NCI-H460 (cell line): ENCODE measurements around the gene ERF. TPM values are rescaled to one million over a fixed set of nuclear protein-coding genes. Genes with fewer than 3 reads are reported as not detected.

Experiments
- DNase-seq: peaks from one replicate; pipeline ENCODE4 v3.0.0-alpha.2; 2016; ENCODE audit warnings: low read depth; ENCODE audit errors: extremely low read depth
- polyA plus RNA-seq: library from polyadenylated mRNA; depleted of rRNA; stranded (reverse); fragments of >200 nt; gene quantifications from 2 replicates; pipeline ENCODE4 v1.2.3, GENCODE V29; 2014; cell fraction: nucleus; rRNA removed
- total RNA-seq: library from RNA; depleted of rRNA; stranded (reverse); fragments of >200 nt; shearing (Covaris generic); gene quantifications from 2 replicates; pipeline ENCODE4 v1.2.3, GENCODE V29; 2014; rRNA removed

ERF gene
- 16.1 and 17.1 TPM in 2 replicates for total RNA-seq
- 66.5 and 87.5 TPM in 2 replicates for polyA plus RNA-seq

DNA sequence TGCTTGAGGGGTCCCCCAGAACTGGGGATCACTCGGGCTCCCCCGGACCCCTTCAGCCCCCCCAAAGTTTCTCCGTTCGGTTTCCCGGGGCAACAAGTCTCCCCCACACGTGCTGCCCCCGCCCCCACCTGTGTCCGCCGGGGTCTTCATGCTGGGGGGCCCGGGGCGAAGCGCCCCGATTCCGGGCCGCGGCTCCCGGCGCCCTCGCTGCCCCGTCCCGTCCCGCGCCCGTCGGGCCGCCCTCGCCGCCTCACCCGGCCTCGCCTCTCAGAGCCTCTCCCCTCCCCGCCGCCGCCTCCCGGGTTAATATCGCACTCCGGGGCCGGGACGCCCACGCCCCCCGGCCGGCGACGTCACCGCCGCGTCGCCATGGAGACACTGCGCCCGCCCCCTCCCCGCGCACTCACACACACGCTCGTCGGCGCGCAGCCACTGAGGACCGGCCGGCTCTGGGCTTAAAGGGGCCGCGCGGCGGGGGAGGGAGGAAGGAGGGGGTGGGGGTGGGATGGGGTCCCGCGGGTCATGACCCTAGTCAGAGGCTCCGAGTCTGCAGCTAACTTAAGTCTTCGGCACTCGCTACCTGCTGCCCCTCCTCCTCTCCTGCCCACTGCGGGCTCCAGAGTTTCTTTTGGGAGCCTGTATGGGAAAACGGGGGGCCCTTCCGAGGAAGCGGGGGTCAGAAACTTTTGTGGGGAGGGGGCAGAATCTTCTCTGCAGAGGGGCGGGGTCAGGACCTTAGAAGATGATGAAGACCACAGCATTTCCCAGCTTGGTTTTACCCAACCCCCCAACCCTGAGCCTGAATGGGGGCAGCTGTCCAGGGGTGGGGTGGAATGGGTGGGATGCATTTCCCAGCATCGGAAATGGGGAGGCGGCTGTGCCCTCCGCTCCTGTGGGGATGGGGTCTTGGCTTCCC, at the start of gene ERF:
Gene ERF, minus strand, starts transcription at position 279 of the 916 bp plus-strand sequence. Its CDS starts 129 bp downstream, at position 150.
- peak; percentile 83 for DNase-seq

DNA sequence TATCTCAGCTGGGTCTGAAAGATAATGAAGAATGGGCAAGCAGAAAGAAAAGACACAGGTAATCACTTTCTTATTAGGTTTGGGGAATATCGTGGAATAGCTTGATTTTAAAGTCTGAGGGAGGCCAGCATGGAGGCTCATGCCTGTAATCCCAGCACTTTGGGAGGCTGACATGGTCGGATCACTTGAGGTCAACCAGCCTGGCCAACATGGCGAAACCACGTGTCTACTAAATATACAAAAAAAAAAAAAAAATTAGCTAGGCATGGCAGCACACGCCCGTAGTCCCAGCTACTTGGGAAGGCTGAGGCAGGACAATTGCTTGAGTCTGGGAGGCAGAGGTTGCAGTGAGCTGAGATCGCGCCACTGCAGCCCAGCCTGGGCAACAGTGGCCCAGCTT, 48.9 kb upstream of the ERF start:
- DNase-seq: no peak

DNA sequence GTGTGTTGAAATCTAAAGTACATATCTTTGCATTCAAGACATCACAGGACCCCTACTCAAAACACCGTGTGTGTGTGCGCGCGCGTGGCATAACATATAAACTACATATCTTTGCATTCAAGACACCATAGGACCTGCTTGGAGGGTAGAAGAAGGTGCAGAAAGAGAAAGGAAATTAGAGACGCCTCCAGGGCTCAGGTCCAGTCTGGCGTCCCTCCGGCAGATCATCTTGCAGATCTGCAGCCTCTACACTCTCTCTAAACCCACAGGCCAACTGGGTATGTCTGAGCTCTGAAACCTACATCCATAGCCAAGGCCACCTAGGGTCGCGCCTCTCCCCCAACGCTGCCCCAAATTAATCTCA, 48.2 kb upstream of the ERF start:
- DNase-seq: no peak

- DNase-seq: no peak
These were observed 46.8 kb upstream of the ERF start, which contains the start of gene PRR19 for GRCh38 chr19:42301646-42302203. TSS of gene PRR19 (plus strand) at chr19:42302132. CDS start at chr19:42309585, 7,453 bp downstream.

- no peak for DNase-seq
These were observed 42.1 kb upstream of the ERF start for GRCh38 chr19:42297039-42297438.

DNA sequence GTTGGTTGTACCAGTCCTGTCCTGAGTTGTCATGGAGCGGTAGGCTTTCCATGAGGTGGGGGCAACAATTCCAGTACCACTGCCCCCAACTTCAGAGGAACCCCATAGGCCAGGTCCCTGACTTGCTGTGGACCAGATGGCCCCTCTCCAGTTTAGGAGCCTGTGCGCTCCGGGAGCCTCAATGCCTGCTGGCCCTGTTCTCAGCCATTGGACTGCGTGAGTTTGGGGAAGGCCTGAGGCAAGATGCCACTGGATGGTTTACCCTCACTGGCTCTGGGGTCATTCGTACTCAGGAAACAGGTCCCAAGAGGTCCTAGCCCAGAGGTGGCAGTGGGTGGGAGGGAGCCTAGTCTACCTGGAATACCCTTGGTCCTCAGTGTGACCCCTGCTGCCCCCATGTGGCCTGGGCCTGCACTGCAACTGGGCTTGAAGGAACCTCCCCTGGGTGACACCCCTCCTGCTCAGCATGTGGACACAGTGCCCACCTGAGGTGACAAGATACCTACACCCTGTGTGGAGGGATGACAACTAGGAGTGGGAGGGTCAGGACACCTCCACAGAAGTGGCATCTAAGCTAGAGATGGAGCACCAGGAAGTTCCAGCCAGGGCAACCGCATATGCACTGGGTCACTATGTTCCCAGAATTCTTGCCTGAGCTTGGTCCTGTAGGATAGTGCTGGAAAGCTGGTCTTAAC, 41.0 kb upstream of the ERF start:
- DNase-seq: peak; percentile 56

DNA sequence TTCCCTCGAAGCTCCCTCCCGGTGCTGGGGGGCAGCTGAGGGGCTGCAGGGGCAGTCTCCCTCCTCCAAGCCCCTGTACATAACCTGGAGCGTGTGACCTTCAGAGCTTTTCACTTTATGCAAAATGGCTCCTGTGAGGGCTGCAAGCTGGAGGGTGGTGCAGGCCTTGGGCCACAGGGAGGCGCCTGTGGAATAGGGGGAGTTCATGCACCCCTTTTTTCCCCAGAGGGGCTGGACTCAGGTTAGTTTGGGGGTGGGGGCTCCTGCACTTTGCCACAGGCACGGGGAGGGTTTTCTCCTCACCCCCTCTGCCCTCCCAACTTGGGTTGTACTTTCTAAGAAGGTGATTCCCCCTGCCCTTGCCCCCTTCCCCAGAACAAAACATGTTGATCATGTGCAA, 40.4 kb upstream of the ERF start:
- no peak for DNase-seq

- no peak for DNase-seq
These were observed 39.7 kb upstream of the ERF start for GRCh38 chr19:42294471-42295137.

DNA sequence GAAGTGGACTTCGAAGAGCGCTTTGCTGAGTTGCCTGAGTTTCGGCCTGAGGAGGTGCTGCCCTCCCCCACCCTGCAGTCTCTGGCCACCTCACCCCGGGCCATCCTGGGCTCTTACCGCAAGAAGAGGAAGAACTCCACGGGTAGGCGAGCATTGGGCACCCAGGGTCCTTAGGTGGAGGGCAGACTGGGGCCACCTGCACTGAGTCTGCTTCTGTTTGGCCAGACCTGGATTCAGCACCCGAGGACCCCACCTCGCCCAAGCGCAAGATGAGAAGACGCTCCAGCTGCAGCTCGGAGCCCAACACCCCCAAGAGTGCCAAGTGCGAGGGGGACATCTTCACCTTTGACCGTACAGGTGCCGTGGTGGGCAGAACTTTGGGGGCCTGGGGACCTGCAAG, 39.0 kb upstream of the ERF start:
- DNase-seq: no peak

DNA sequence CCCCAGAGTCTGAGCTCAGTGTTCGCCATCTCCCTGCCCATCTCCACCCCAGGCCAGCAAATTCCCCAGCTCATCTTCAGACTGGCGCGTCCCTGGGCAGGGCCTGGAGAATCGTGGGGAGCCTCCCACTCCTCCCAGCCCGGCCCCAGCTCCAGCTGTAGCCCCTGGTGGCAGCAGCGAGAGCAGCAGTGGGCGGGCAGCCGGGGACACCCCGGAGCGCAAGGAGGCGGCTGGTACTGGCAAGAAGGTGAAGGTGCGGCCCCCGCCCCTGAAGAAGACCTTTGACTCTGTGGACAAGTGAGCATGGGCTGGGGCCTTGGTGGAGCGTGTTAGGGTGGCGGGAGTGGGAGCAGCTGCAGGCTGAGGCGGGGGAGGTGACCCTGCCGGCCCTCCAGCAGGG, 38.6 kb upstream of the ERF start:
- no peak for DNase-seq

GRCh38 chr19:42292963-42293362, 38.0 kb upstream of the ERF start:
- DNase-seq: no peak

- DNase-seq: no peak
These were observed 37.4 kb upstream of the ERF start for GRCh38 chr19:42292042-42292960.

GRCh38 chr19:42291435-42291810, 36.5 kb upstream of the ERF start:
- no peak for DNase-seq

DNA sequence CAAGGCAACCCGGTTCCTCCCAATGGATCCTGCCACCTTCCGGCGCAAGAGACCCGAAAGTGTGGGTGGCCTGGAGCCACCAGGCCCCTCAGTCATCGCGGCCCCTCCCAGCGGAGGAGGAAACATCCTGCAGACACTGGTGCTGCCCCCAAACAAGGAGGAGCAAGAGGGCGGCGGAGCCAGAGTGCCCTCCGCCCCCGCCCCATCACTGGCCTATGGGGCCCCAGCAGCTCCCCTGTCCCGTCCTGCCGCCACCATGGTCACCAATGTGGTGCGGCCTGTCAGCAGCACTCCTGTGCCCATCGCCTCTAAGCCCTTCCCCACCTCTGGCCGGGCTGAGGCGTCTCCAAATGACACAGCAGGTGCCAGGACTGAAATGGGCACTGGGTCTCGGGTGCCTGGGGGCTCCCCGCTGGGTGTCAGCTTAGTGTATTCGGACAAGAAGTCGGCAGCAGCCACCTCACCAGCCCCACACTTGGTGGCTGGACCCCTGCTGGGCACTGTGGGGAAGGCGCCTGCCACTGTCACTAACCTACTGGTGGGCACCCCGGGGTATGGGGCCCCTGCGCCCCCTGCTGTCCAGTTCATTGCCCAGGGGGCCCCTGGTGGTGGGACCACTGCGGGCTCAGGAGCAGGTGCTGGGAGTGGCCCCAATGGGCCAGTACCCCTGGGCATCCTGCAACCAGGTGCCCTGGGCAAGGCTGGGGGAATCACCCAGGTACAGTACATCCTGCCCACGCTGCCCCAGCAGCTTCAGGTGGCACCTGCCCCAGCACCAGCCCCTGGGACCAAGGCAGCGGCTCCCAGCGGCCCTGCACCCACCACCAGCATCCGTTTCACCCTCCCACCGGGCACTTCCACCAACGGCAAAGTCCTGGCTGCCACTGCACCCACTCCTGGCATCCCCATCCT, 35.9 kb upstream of the ERF start:
- no peak for DNase-seq

DNA sequence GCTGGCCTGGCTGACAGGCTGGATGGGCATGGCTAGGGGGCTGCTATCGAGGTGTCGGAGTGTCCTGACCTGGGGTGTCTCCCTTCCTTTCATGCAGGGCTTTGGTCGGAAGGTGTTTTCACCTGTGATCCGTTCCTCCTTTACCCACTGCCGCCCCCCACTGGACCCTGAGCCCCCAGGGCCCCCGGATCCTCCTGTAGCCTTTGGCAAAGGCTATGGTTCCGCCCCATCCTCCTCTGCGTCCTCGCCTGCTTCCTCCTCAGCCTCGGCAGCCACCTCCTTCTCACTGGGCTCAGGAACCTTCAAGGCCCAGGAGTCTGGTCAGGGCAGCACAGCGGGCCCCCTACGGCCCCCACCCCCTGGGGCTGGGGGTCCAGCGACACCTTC, 35.2 kb upstream of the ERF start:
- no peak for DNase-seq

GRCh38 chr19:42289556-42290041, 34.7 kb upstream of the ERF start:
- no peak for DNase-seq

- DNase-seq: no peak
These were observed 34.1 kb upstream of the ERF start for GRCh38 chr19:42288881-42289555.

- no peak for DNase-seq
These were observed 33.5 kb upstream of the ERF start for GRCh38 chr19:42288387-42288786.
